Panc1 (cell line): ENCODE results near the gene RASAL1. TPM values are rescaled to one million over a fixed set of nuclear protein-coding genes. Genes with fewer than 3 reads are reported as not detected.

ENCODE experiments used
- ATAC-seq: fragments of 200-7000 bp; cut with Tn5 transposase; 2 replicates; pipeline ENCODE4 v1.9.1; 2020; ENCODE audit warnings: mild to moderate bottlenecking, moderate library complexity
- BruUV-seq: library from RNA; stranded (reverse); fragments of 400-500 nt; replicated peaks from 2 replicates; lab custom pipeline; 2021; lab: Mats Ljungman, UMichigan
- CTCF ChIA-PET: fragments of 300-600 bp; sonication (Branson Sonifier 250); formaldehyde crosslinking; loops from one replicate; lab custom pipeline; 2022; ENCODE audit warnings: antibody characterized with exemption; lab: Charles Lee
- POLR2A ChIA-PET: fragments of 300-600 bp; sonication (Branson Sonifier 250); formaldehyde crosslinking; loops from one replicate; lab custom pipeline; 2022; ENCODE audit warnings: antibody characterized with exemption; lab: Charles Lee
- DNase-seq: peaks from one replicate; pipeline ENCODE4 v3.0.0-alpha.2; 2010; ENCODE audit warnings: low read depth, low spot score
- H3K27ac ChIP-seq: 2 replicates; pipeline ENCODE4 v1.5.1; 2011; ENCODE audit warnings: mild to moderate bottlenecking, low read length, inconsistent platforms
- H3K27me3 ChIP-seq: fragments of 200-500 bp; sonication (Bioruptor generic); 2 replicates; pipeline ENCODE4 v1.6.0; 2014; ENCODE audit warnings: low read length, inconsistent platforms; ENCODE audit not compliant: control insufficient read depth, insufficient read depth
- H3K36me3 ChIP-seq: fragments of 200-500 bp; sonication (Bioruptor generic); 2 replicates; pipeline ENCODE4 v1.5.1; 2014; ENCODE audit warnings: inconsistent platforms, mild to moderate bottlenecking, low read length, moderate library complexity; ENCODE audit not compliant: control insufficient read depth, insufficient read depth
- H3K4me1 ChIP-seq: 2 replicates; pipeline ENCODE4 v1.5.1; 2011; ENCODE audit warnings: inconsistent platforms, mild to moderate bottlenecking, low read length, moderate library complexity; ENCODE audit not compliant: control insufficient read depth, insufficient read depth
- H3K4me3 ChIP-seq, 2 experiments: 2 replicates each; pipeline ENCODE4 v1.5.1; 2011 to 2012; ENCODE audit warnings: low read depth in 2 of 2, low read length in 2 of 2, mild to moderate bottlenecking in 2 of 2, inconsistent platforms in 1 of 2, moderate library complexity in 1 of 2
- H3K9me3 ChIP-seq: fragments of 200-500 bp; sonication (Bioruptor generic); 2 replicates; pipeline ENCODE4 v1.5.1; 2014; ENCODE audit warnings: low read depth, mild to moderate bottlenecking, inconsistent platforms, low read length, moderate library complexity; ENCODE audit not compliant: control insufficient read depth, insufficient read depth
- CTCF ChIP-seq: fragments of 450-650 bp; IDR thresholded peaks from 2 replicates; pipeline ENCODE4 v1.5.1; 2017; ENCODE audit warnings: mild to moderate bottlenecking
- POLR2AphosphoS5 ChIP-seq: IDR thresholded peaks from 2 replicates; pipeline ENCODE4 v1.6.1; 2012; ENCODE audit warnings: mild to moderate bottlenecking, low read depth, low read length, moderate library complexity
- REST ChIP-seq, 2 experiments: IDR thresholded peaks; 2 replicates each; pipeline ENCODE4 v1.6.1; 2011 to 2012; ENCODE audit warnings: low read depth in 2 of 2, control low read depth in 1 of 2, low read length in 1 of 2, mild to moderate bottlenecking in 1 of 2, moderate library complexity in 1 of 2; ENCODE audit not compliant: insufficient read depth in 1 of 2
- SIN3A ChIP-seq: IDR thresholded peaks from 2 replicates; pipeline ENCODE4 v1.6.1; 2012; ENCODE audit warnings: low read depth, mild to moderate bottlenecking, low read length, moderate library complexity, borderline replicate concordance; ENCODE audit not compliant: insufficient read depth
- TCF7L2 ChIP-seq: IDR thresholded peaks from 2 replicates; pipeline ENCODE4 v1.6.1; 2011; ENCODE audit warnings: mild to moderate bottlenecking, low read depth, low read length, inconsistent platforms
- in situ Hi-C: cut with HindIII; loops from 2 replicates; pipeline ENCODE4 v1.10.0; 2016; ENCODE audit warnings: low sequenced_read_pairs, low pct_unique_long_range_greater_than_20kb
- intact Hi-C: fragments of 100-400 bp; cut with micrococcal nuclease; formaldehyde crosslinking; loops from one replicate; pipeline ENCODE4 v1.10.0; 2022; ENCODE audit not compliant: unreplicated experiment
- total RNA-seq: library from RNA; stranded (reverse); gene quantifications from one replicate; pipeline ENCODE4 v1.2.1, GENCODE V29; 2021; ENCODE audit not compliant: unreplicated experiment

RASAL1 gene
- total RNA-seq, 1 experiment from 2014 or later: 0.28 TPM

GRCh38 chr12:113073586-113073985 is 62.0 kb downstream of the RASAL1 start:
- DNase-seq (no peak), ATAC-seq (no peak)
- 0 out of 2 replicates have a peak, but pooled peaks cover 4% of the 10 kb centered on the region for H3K4me1 ChIP-seq
- TF ChIP-seq CTCF (no peak), TCF7L2 (no peak), REST (IDR thresholded peaks at IDR 0.05; ENCODE audit: insufficient read depth in 1 of 2, low read depth in 2 of 2, low read length in 1 of 2) (no peak), SIN3A (no peak), POLR2AphosphoS5 (no peak)
- H3K36me3 ChIP-seq: no peaks in the 10 kb centered on the region
- ChIA-PET POLR2A (no interaction called here), CTCF (no interaction called here)
- in situ Hi-C loops: loop anchor here (25.0 kb wide), 1 partner anchor 89 kb away; no protein-coding TSS in a partner anchor
- intact Hi-C loops: no loop called here
- H3K4me3 ChIP-seq: no peak overlapping the region
- no peak overlapping the region for H3K27ac ChIP-seq
- no peaks in the 10 kb centered on the region for H3K27me3 ChIP-seq
- H3K9me3 ChIP-seq: no peaks in the 10 kb centered on the region
- BruUV-seq: no TSS peak

DNA sequence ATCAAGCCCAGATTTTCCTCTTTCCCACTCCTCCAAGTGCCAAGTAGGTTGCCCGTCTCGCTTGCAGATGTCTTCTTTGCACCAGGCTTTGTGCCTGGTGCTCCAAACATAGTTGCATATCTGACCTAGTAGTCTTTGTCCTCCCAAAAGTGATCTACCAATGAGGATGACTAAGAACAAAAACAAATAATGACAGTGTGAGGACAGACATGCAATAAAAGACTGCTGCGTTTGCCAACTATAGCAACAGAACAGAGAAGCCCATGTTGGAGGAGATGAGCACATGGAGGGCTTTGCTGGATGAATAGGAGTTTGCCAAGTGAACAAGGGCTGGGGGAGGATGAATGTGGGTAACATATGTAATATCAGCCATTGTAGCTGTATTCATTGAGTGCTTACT is 63.4 kb downstream of the RASAL1 start:
- no peak for TF ChIP-seq POLR2AphosphoS5
- no peak for TF ChIP-seq SIN3A
- no peak for TF ChIP-seq CTCF
- no peak for TF ChIP-seq REST (IDR thresholded peaks at IDR 0.05; ENCODE audit: insufficient read depth in 1 of 2, low read depth in 2 of 2, low read length in 1 of 2)
- TF ChIP-seq TCF7L2: no peak
- BruUV-seq: no TSS peak
- intact Hi-C loops (no loop called here), in situ Hi-C loops (loop anchor here (25.0 kb wide), 1 partner anchor 90 kb away; no protein-coding TSS in a partner anchor)
- H3K9me3 ChIP-seq: no peaks in the 10 kb centered on the region
- no peaks in the 10 kb centered on the region for H3K27me3 ChIP-seq
- H3K4me3 ChIP-seq: no peak overlapping the region
- ChIA-PET POLR2A (no interaction called here), CTCF (no interaction called here)
- no peak for DNase-seq
- no peak for ATAC-seq
- H3K36me3 ChIP-seq: no peaks in the 10 kb centered on the region
- H3K27ac ChIP-seq: no peak overlapping the region
- 0 out of 2 replicates have a peak, but pooled peaks cover 4% of the 10 kb centered on the region for H3K4me1 ChIP-seq
